ENCODE measurements around the gene CDIPT.

Gene CDIPT

DNA sequence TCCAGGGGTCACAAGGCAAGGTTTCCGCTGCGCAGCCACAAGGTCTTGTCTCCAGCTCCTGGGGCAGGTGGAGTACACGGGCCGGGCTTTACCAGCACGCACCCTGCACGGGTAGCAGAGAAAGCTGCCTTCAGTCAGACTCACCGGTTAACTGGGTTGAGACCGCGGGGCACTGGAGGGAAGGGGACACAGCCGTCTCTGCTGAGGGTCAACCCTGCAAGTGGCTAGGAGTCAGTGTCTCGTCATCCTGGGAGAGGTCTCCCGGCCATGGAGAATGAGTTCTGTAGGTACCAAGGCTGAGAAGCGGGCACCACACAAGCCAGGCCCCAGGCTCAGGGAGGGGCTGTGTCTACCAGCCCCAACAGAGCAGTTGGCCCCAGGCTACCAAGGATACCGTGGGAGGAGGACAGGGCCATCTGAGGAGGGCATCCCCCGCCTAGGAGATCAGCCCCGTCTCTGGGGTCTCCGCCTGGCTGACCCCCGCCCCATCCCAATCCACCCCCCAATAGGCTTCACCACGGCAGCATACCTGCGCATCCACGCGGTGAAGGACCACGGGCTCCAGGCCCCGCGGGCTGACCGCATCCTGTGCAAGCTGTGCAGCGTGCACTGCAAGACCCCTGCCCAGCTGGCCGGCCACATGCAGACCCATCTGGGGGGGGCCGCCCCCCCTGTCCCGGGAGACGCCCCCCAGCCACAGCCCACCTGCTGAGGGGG, 53.8 kb downstream of the CDIPT start:
- FAIRE-seq = no peak

Data from TTC549 (cell line).